NOMO-1 (cell line): ENCODE results near the gene CRABP2.

Experiments used
- DNase-seq, 2 experiments: peaks; one replicate each; lab custom pipeline; 2025; ENCODE audit not compliant: unreplicated experiment in 2 of 2; lab: John Stamatoyannopoulos, UW

Gene CRABP2

DNA sequence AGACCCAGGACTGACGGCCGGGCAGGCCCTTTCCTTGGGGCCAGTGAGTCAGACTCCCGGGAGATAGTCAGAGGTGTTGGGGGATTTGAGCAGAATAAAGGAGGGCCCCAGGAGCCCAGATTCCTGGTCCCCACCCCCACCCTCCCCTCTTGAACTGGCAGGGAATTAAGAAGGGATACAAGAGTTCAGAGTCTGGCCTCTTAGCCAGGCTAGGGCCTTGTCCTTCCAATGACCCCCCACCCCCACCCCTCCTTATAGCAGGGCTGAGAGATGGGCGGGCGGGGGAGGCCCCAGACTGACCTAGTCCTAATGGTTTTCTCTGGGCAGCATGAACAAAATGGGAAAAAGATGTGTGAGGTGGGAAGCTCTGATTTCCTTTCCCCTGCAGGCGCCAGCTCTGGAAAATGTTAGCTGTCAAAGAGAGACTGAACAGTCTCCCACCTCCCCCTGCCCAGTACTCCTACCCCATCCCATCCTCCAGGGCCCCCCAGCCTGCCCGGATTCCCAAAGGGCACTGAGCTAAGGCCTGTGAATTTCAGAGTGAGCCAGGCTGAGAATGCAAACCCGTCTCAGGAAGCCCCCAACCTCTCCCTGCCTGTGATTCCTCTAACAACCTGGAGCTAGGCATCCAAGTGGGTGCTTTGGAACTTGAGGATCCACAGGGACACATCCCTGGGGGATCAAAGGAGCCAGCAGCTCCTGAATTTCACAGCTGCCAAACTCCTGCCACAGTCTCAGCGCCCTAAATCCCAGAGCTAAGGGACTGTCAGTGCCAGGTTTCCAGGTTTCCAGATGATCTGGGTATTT lies 5.8 kb upstream of the CRABP2 start:
- no peak for DNase-seq

DNA sequence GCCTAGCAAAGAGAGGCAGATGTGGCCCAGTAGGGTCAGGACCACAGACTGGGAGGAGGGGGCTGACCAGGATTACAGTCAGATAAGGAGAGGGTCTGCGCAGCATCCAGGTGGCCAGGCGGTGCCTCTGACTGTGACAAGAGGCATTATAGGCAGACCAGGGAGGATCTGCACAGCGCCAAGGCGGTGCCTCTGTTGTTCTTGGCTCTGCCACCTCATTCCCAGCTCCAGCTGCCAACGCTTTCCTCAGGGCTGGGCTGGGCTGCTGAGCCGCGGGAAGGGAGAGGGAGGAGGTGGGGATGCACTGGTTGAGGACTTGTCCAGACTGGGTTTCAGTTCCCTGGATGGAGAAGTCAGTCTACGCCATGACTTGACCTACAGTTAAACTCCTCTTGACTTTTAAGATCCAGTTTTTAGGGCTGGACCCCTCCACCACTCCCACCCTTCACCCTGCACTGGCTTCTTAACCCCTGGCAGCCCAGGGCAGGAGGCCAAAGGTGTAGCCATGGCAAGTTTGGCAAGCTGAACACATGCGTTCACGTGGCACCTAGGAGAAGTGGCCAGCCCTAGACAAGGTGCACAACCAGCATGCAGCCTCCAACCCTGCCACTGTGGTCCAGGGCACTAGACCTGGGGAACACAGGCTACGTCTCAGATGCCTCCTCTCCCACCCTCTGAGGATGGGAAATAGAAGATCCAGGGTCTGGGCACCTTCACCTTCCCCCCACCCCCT lies 4.5 kb upstream of the CRABP2 start:
- DNase-seq = no peak

DNA sequence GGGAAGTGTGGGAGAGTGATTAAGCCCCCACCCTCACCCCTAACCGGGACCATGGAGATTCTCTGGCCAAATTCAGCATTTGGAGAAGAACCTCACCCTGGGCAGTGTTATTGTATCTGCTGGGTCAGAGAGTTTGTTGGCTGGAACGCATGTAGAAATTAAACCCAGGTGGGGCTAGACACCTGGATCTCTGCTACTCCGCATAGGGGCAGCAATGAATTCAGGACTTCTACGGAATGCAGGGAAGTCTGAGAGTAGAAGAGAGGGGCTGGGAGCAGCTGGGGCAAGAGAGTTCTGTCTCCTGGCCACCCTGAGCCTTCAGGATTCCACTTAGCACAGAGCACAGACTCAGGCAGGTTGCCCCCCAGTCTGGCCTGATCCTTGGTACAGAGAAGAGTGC lies 3.6 kb upstream of the CRABP2 start:
- DNase-seq = no peak

DNA sequence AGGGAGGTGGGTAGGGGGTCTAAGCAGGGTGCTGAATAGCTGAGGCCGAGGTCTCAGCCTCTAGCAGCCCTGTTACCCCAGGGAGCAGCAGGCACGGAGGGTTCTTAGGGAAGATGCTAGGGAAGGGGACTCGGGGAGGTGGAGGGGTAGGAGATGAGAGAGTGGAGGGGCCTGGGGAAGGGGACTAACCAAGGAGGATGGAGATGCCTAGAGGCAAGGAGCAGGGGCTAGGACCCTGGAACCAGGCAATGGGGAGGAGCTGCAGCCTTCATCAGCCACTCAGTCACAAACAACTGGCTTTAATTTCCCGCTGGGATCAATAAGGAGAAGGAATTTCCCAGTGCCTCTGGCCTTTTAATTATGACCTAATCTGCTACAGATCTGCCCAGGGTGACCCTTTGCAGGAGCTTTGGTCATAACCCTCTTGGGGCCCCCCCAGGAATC lies 2.9 kb upstream of the CRABP2 start:
- DNase-seq = no peak

DNA sequence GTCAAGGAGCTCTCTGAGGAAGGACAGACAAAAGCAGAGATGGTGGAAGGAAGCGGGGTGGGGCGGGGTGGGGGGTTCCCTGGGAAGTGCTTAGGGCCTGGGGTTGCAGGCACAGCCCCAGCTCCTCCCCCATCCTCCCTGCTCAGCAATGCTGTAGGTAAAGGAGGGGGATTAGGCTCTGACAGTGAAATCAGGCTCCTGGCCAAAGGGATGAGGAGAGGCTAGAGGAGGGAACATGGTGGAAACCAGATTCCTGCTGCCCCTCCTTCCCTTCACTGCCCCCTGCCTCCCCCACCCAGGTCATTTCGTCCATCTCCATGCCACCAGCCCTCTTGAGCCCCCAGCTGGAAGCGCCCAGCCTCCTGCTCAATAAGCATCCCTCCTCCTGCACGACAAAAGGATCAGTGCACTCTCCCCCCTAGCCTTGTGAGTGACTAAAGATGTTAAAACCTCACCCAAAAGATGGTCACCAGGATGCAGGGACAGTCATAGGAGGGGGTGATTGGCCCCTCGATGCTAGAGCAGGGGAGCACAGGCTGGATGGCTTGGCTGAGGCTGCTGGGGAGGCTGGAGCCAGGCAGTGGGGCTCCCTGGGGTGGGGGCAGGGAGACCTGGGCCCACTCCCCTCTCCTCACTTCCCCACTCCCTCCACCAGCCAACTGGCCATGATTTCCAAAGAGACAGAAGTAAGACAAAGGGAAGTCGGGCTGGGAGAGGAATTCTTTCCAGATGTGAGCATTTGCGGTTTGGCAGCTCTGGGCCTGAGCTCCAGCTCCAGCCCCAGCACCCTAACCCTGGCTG lies 2.2 kb upstream of the CRABP2 start:
- DNase-seq = no peak

DNA sequence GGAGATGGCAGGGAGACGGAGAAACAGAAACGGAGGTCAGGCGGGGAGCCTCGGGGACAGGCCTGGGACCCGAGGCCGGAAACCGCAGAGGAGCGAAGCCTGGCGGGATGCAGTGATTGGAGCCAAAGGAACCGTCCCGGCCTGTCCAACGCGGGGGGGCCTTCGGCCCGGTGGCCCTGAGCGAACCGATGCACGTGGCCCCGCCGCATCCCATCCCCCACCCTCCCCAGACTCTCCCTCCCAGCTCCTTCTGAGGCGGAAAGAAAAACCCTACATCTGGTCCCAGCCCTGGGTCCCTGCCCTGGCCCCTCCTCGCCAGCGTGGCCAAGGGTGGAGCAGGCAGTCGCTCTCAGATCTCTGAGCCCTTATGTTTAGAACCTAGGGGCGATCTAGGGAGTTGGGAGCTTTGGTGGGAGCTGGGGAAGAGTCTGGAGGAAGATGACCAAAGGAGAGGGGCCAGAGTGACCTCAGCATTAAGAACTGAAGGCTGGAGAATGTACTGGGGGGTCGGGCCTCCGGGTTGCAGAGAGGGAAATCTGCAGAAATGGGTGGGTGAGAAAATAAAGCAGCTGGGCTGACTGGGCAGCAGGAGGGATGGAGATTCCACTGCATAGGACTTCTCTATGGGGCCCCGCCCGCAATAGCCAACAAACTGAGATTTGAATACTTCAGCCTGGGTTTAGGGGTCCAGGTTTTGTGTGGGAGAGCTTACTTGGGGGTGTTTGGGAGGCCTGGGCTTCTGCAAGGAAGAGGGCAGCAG lies 1.5 kb upstream of the CRABP2 start:
- DNase-seq = no peak

DNA sequence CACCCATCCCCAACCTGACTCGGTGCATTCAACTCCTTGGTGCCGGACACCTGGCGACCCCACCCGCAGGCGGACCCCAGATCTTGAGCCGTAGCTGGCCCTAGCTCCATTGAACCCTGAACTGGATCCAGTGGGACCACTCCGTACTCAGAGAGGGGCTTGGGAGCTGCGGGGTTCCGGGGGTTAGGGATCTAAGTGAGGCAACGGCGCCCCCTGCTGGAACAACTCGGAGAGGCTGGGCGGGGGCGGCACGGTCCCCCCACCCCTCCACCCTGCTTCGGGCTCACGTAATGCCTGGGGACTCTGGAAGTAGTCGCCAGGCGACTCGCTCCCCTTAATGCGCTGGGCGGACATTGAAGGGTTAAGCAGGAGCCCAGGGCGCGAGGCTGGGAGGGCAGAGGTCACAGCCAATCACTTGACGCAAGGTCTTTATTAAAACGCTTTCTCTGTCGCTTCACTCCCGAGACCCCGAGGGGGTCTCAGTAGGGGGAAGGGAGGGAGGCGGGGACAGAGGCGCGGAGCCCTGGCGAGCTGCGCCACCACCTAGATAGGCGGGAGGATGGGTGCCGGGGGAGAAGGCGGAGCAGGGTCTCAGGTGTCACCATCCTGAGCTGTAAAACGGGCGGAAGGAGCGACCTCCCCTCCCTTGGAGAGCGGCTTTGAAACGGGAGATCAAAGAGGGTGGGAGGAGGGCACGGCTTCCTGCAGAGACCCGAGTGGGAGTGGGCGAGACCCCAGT lies 704 bp upstream of the CRABP2 start:
- peak in 1 of 2 experiments; percentile 33 for DNase-seq

DNA sequence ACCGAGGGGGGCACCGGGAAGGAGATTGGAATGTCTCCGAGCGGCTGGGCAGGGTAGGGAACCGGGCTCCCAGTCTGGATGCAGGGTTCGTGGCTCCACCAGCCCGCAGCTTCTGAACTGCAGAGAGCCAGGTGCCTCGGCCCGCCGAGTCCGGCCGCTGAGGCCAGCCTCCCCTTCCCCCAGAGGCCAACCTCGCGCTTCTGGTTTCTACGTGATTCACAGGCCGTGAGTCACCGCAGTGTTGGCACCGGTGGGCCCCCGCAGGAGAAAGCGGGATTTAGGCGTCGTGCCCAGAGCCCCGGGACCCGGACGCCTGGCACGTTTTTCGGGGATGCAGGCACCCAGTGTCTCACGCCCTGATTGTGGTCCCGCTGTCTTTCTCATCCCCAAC lies 458 bp downstream of the CRABP2 start:
- DNase-seq = peak in 1 of 2 experiments; percentile 9

DNA sequence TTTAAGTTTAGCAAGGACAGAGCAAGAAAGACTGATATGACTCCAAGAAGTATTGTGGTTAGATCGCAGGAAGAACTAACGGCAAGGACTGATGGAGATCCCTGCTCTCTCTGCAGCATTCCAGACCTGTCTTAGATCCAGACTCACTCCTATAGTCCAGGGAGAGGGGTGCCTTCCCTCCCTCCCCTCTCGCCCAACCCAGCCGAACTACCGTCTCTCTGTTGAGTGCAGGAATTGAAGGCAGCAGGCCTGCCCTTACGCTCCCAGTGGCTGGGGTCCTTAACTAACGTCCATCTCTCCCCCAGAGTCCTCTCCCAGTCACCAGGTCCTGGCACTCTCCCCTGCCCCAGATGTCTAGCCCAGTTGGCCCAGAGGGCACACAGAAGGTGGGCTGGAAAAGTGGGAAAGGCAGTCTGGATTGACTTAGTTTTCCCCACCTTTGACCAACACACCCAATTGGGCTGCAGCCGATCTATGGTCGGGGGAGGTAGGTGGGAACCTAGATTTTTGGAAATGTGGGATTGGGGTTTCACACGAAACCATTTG lies 1.1 kb downstream of the CRABP2 start:
- DNase-seq = no peak

DNA sequence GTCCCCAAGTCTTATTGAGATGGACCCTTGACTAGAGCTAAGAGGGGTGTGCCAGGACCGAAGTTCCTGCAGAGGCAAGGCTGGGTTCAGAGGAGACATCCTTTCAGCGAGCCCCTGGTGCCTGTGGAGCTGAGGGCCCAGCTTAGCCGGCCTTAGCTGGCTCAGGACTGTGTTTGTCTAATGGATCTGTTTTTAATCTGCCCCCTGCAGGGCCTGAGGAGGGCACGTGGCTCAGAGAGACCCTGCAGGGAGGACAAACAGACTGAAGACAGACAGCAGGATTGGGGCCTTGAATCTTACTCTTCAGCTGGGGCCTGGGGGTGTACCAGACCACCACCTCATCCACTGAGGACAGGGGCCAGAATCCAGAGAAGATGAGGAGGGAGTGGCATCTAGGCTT lies 1.6 kb downstream of the CRABP2 start:
- no peak for DNase-seq

DNA sequence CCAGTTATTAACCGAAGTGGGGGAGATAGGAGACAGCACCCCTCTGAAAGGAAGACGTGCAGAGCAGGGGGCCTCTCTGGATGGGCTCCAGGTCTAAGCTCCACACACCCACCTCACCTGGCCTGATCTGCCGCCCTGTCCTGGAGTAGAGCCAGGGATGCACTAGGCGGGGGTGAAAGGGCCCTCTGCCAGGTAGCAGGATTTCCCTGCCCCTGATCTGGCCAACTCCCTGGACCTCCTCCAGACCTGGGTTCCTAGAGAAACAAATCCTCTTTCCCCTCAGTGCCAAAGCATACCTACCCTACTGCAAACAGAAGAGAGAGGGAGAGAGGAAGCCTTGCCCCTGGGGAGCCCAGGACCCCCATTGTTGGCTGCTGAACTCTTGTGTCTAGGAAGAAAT lies 2.0 kb downstream of the CRABP2 start:
- no peak for DNase-seq

DNA sequence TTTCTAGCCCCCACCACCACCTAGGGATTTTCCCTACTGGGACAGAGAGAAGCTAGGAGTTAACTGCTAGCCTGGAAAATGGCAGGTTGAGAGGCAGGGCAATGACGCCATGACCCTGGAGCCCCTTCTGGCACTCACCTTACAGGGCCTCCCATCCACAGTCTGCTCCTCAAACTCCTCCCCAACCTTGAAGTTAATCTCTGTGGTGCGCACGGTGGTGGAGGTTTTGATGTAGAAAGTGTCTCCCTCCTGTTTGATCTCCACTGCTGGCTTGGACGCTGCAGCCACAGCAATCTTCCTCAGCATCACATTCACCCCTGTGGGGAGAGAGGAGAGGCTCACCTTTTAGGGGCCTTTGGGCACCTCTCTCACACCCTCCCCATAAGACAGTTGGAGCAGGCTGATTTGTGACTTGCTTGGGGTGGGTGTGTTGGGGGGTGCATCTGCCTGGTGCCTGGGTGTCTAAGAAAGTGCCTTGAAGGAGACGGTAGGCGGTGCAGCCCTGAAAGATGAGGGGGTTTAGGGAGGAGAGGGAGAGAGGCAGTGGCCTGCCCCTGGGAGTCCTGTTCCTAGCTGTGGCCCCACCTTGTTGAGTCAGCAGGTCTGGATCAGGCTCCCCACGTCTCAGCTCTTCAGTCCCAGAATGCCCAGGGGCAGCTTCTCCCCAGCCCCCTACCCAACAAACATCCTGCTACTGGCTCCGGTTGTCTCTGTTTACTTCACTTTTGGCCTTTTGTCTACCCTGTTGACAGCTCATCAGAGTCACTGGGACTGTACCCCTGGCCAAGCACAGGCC lies 4.4 kb downstream of the CRABP2 start:
- DNase-seq = no peak

DNA sequence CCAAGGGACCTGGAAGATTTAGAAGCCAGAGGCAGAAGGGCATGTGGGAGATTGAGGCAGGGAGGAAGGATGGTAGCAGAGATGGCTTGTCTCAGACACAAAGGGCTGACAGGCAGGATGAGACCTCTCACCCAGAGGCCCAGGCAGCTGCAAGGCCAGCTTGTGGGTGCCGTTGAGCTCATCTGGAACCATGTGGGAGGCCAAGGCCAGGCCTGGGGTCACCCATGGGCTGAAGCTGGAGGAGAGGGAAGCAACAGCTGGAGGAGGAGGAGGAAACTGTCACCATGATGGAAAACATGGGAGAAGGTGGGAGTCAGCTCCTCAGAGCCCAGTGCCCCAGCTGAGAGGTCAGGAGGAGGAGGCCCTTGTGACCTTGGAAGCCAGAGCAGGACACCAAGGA lies 6.4 kb downstream of the CRABP2 start:
- no peak for DNase-seq

DNA sequence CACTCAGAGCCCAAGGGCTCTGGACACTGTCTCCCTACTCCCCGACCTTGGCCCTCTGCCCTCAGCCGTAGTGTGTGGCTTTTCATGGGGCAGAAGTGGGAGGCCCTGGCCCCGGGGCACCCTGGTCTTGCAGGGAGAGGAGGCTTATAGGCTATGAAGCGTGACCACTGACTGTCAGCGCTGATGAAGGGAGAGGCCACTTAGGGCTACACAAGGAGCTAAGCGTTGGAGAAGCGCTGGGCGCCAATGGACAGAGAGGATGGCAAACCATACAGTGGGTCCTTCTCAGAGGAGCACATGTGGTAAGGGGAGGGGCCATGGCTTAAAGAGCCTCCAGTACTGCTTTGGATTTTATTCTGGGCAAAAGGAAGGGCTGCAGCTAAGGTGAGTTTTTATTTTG lies 7.9 kb downstream of the CRABP2 start:
- DNase-seq = no peak

DNA sequence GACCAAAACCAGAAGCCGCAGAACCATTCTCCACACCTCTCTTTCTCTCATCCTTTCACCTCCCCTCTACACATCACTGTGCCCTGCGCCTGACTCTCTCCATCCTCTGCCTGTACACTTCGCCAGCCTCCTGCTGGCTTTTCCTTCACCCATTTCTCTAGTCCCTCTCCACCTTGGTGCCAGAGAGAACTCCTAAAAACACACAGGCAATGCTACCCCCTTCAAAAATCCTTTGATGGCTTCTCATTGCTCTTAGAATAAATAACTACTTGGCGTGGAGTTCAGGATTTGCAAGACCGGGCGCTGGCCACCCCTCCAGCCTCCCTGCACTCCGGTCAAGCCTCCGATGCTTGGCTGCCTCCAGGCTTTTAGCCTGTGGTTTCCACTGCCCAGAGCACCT lies 8.6 kb downstream of the CRABP2 start:
- no peak for DNase-seq

DNA sequence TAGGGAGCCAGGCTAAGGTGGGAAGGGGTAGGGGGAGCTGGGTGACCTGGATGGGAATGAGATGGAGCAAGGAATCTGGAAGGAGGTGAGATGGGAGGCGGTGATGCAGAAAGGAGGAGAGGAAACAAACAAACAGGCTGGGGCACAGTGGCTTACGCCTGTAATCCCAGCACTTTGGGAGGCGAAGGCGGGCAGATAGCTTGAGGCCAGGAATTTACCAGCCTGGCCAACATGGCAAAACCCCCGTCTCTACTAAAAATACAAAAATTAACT lies 10.8 kb downstream of the CRABP2 start:
- no peak for DNase-seq

DNA sequence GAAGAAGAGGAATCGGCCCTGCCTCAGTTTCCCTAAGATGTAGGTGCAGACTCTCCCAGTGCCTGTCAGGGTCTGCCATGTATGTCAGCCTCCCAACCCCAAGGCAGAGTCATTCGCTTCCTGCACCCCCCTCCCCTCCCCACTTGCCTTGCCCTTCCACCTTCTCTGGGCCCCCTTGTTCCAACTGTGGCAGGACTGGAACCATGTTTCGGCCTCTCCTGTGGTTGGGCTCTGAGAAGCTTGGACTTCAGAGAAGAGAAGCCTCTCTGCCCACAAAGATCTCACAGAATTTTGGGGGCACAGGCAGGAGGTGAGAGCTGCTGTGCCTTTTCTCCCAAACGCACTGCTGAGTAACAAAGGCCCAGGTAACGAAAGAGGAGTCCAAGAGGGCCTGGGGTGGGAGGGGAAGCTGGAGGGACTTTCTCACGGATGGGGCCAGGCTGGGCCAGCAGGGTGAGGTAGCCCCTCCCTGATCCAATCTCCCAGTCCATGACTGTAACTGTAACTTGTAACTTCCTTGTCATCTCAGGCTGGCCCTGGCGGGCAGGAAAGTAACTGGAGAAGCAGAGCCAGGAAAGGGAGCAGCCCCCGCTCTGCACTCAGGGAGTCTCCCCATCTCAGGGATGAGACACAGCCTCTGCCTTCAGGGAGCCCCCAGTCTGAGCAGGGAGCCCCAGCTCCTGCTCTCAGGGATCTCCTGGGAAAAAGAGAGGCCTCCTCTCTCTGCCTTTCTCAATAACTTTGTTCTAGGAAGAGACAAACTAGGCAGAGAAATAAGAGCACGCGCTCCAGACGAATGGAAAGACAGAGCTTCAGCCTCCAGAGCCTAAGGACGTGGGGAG lies 11.3 kb downstream of the CRABP2 start:
- no peak for DNase-seq
